RPMI8226 (cell line): ENCODE results near the gene SPIRE1.
"Not testable (repeated sequence)": the region's sequence is repeated elsewhere in the genome, so short reads cannot be mapped to it uniquely, and the experiment has no call there.

ENCODE experiments used
- DNase-seq: peaks from one replicate; pipeline ENCODE4 v3.0.0-alpha.2; 2015

SPIRE1 gene

DNA sequence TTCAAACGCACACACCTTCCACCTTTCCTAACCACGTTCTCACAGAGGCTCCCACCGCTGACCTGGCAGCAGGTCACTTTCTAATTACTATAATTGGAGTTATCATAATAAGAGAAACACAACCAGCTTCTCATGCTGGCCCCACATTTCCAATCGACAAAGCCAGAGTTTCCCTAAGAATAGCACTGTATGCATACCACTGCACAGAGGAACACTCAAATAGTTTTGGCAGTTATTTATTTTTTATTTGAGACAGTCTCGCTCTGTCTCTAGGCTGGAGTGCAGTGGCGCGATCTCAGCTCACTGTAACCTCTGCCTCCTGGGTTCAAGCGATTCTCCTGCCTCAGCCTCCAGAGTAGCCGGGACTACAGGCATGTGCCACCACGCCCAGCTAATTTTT lies 176.0 kb downstream of the SPIRE1 start:
- DNase-seq = not testable (repeated sequence)

GRCh38 chr18:12479982-12480381 lies 177.9 kb downstream of the SPIRE1 start:
- no peak for DNase-seq

GRCh38 chr18:12479536-12479935 lies 178.4 kb downstream of the SPIRE1 start:
- no peak for DNase-seq

DNA sequence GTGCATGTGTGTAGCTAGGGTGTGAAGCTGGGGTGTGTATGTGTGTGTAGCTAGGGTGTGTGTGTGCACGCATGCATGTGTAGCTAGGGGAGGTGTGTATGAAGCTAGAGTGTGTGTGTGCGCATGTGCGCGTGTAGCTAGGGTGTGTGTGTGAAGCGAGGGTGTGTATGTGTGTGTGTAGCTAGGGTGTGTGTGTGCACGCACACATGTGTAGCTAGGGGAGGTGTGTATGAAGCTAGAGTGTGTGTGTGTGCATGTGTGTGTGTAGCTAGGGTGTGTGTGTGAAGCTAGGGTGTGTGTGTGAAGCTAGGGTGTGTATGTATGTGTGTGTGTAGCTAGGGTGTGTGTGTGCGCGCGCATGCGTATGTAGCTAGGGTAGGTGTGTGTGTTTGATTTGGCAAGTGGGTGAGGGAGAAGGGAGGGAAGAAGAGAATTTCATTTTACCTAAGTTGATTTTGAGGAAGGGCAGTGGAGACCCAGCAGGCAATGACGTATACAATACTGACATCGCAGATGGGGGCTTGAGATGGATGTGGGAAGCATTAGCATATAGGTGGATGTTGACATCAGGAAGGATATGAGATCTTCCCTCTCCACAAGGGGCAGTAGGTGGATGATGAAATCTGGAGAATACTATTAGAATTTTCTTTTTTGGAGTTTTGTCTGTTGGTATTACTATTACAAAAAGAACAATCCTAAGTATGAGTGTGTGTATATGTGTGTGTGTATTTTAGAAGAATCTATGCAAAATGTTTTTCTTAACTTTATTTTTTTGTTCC lies 179.4 kb downstream of the SPIRE1 start:
- no peak for DNase-seq

- no peak for DNase-seq
Measured at GRCh38 chr18:12477606-12478005, 180.3 kb downstream of the SPIRE1 start.

DNA sequence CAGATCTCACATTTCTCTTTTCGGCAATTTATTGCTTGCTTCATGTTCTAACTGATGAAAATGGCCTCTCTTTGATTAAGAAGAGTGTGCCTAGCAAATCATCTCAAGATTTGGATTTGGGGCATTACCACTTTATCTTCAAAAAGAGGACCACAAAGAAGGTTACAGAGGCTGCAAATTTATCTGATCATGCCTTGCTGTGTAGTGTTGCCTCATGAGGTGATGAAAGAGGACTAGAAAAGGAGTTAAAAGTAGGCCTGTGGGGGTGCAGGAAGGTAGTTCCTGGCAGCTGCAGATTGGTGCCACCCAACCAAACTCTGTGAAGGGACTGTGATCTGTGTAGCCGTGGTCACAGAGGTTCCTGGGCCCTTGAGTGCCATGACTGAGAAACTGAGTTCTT lies 181.0 kb downstream of the SPIRE1 start:
- DNase-seq = no peak

- DNase-seq = no peak
Measured at GRCh38 chr18:12474876-12475275, 183.0 kb downstream of the SPIRE1 start.

GRCh38 chr18:12474146-12474545 lies 183.8 kb downstream of the SPIRE1 start:
- DNase-seq = no peak

- no peak for DNase-seq
Measured at GRCh38 chr18:12470382-12471075, 187.4 kb downstream of the SPIRE1 start.

DNA sequence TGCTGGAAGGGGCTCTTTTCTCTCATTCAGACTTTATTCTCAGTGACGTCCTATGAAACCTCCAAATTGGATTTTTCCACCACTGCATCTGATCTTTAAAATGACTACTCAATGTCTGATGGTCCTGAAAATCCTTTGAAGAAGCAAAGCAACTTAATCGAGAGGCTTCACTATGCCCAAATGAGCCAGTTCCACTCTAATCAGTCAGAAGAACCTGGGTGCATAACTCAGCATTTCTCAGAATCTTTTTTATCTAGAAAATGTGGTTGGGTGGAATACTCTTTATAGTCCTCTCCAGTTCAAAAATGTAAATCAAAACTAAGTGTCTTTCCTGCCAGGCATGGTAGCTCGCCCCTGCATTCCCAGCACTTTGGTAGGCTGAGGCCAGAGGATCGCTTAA lies 189.5 kb downstream of the SPIRE1 start:
- DNase-seq = no peak

DNA sequence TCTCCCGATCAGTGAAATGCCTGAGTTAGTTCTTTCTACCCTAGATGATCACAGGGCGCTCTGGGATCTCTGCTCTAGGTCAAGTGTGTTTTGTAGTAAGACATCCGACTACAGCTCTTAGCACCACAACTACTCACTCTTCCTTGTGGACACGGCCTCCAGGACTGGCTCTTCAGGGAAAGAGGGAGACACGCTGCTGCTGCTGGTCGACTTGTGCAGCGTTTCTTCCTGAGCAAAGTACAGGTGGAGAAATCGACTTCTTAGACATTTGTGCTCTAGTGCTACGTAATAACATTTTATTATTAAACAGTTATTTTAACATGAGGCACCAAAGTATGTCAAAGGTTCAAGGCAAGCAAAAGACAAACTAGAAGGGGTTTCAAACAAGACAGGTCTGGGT lies 193.2 kb downstream of the SPIRE1 start:
- no peak for DNase-seq

DNA sequence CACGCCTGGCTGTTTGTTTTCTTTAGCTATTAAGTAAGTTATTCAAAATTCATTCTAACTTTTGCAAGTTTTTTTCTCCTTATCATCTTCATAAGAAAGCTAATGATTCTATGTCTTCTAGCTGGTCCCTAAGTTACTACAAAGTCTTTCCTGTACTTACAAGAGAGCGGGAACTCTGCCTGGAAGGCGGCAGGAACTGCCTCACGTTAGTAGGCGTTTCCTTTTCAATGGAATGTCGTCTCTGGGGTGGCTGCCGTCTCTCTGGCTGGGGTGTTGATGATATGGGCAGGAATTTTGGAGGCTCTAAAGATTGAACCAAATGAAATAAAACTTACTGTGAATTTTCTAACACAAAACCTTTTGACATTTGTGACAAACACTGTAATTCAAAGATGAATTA lies 194.7 kb downstream of the SPIRE1 start:
- no peak for DNase-seq

DNA sequence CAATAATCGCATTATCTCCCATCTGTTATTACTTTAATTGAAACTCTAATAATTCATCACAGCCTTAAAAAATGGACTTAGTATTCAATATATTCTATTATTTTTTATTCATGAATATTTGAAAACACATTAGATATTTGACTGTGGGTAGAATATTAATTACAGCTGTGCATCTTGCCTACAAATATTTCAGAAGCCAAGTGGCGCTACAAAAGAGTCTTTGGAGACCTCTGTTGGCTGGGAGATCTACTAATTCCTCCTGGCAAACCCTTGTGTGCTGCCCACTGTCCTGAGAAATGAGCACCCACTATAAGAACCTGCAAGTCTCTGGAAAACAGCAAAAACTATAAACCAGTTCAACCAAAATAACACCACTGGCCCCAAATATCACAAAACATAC lies 195.7 kb downstream of the SPIRE1 start:
- no peak for DNase-seq

DNA sequence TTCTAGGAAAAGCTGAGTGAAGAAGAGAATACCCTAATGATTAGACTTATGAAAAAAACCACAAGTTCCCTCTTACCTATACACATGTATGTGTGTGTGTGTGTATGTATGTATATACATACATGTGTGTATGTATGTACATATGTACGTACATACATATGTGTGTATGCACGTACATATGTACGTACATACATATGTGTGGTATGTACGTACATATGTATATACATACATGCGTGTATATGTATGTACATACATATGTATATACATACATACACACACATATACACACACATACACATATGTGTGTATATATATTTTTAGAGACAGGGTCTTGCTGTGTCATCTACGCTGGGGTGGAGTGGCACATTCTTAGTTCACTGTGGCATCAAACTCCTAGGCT lies 196.6 kb downstream of the SPIRE1 start:
- no peak for DNase-seq

GRCh38 chr18:12460874-12461273 lies 197.0 kb downstream of the SPIRE1 start:
- no peak for DNase-seq

GRCh38 chr18:12458771-12459170 lies 199.1 kb downstream of the SPIRE1 start:
- DNase-seq = no peak

GRCh38 chr18:12456441-12456840 lies 201.5 kb downstream of the SPIRE1 start:
- no peak for DNase-seq

DNA sequence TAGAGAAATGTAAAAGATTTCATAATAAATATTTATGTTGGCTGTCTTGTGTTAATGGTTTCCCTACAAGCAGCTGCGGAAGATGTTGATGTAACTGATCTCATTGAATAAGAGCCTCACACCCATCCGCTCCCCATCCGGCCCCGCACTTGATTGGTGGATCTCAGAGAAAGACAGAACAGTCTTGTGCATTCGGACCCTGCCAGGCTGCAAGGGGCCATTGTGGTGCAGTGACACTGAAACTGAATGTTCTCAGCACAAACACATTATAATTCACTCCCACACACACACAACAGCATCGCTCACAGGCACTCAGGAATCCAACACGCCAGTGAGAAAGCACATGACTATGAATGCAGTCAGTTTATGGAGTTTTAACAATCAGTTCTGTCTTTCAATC lies 202.4 kb downstream of the SPIRE1 start:
- DNase-seq = no peak

DNA sequence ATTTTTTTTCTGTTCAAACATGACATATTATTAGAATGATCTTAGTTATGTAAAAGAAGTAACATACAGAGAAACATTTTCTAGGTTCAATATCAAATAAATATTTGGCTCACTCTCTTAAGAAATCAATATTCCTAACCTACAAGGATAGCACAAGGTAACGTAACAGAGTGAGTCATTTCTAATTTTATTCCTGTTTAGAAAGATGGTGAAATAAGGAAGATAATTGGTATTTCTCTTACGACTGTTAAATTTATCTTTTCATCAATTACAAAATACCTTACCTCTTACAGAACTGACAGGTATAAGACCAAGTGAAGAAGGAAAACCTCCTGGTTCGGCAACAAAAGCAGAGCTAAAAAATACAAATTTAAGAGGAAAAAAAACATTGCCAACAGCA lies 205.1 kb downstream of the SPIRE1 start:
- no peak for DNase-seq

DNA sequence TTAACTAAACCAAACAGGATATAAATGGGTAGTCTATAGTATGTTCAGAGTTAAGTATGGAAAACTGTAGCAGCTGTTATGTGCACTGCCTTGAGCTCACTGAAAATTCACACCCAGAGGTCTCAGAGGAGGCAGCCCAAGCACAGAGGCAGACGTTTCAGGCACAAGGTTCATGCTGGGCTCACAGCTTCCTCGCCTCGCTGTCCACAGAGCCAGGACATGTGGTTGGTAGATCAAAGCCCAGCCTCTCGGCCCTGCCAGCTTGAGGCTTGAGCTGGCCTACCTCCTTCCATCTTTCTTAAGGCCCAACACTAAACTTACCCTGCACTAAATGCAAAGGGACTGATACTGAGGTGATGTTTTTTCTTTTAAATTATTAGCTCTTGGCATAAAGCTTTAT lies 206.5 kb downstream of the SPIRE1 start:
- no peak for DNase-seq

GRCh38 chr18:12449051-12449785 lies 208.7 kb downstream of the SPIRE1 start:
- peak; percentile 24 for DNase-seq

- DNase-seq = no peak
Measured at GRCh38 chr18:12445554-12445953, 212.4 kb downstream of the SPIRE1 start.

DNA sequence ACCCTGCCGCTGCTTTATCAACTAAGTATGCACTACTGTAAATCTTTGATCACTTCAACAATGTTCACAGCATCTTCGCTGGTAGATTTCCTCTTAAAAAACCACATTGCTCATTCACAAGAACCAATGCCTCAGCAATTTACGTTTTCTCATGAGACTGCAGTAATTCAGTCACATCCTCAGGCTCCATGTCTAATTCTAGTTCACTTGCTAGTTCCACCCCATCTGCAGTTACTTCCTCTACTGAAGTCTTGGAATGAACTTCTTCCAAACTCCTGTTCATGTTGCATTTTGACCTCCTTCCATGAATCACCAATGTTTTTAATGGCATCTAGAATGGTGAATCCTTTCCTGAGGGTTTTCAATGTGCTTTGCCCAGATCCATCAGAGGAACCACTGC lies 214.4 kb downstream of the SPIRE1 start:
- DNase-seq = no peak

DNA sequence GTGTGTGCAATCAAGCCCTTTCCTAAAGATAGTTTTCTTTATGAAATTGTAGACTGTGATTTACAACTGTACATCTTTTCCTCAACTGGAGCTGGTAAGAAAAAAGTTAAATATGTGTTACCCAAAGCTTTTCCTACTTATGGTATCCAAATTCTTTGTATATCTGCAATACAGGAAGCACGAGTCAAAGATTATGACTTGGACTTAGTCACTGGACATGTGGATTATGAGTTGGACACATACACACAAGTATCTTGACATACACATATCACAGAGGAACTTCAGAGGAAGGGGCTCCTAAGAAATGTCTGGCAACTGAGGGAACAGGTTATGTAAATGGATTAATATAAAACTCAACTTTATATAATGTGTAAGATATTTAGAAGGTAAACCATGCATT lies 215.0 kb downstream of the SPIRE1 start:
- DNase-seq = no peak
